Fibroblast of peridontal ligament (primary cell): ENCODE results near the gene GNL3.
"Not testable (repeated sequence)": the region's sequence is repeated elsewhere in the genome, so short reads cannot be mapped to it uniquely, and the experiment has no call there.

Experiments used
- DNase-seq: peaks from one replicate; pipeline ENCODE4 v3.0.0-alpha.2; 2010; ENCODE audit errors: extremely low read depth

GNL3 gene

GRCh38 chr3:52685709-52686691, at the start of gene GNL3, which contains the start of gene PBRM1:
Gene GNL3 (plus strand): TSS chr3:52686032. CDS start chr3:52686093, 61 bp downstream.
Gene PBRM1 (minus strand): TSS chr3:52685913.
- peak; percentile 94 for DNase-seq

- no peak for DNase-seq
Observed at GRCh38 chr3:52636673-52637072, 49.2 kb upstream of the GNL3 start.

GRCh38 chr3:52645549-52645948, 40.3 kb upstream of the GNL3 start:
- DNase-seq, result no peak

GRCh38 chr3:52649461-52650210, 36.2 kb upstream of the GNL3 start:
- peak; percentile 63 for DNase-seq

GRCh38 chr3:52650439-52650838, 35.4 kb upstream of the GNL3 start:
- no peak for DNase-seq

- DNase-seq, result no peak
Observed at GRCh38 chr3:52651592-52651991, 34.2 kb upstream of the GNL3 start.

- DNase-seq, result no peak
Observed at GRCh38 chr3:52655895-52656294, 29.9 kb upstream of the GNL3 start.

GRCh38 chr3:52660046-52660445, 25.8 kb upstream of the GNL3 start:
- DNase-seq, result no peak

GRCh38 chr3:52663098-52663497, 22.7 kb upstream of the GNL3 start:
- no peak for DNase-seq

- DNase-seq, result peak; percentile 100
Observed at GRCh38 chr3:52670621-52671521, 15.0 kb upstream of the GNL3 start.

- no peak for DNase-seq
Observed at GRCh38 chr3:52671676-52672075, 14.2 kb upstream of the GNL3 start.

- not testable (repeated sequence) for DNase-seq
Observed at GRCh38 chr3:52676201-52676600, 9.6 kb upstream of the GNL3 start.

GRCh38 chr3:52678265-52679198, 7.3 kb upstream of the GNL3 start:
- DNase-seq, result no peak

GRCh38 chr3:52679199-52679538, 6.7 kb upstream of the GNL3 start:
- peak; percentile 64 for DNase-seq

- DNase-seq, result no peak
Observed at GRCh38 chr3:52679811-52680210, 6.0 kb upstream of the GNL3 start.

- DNase-seq, result no peak
Observed at GRCh38 chr3:52681596-52681995, 4.2 kb upstream of the GNL3 start.

- DNase-seq, result peak; percentile 91
Observed at GRCh38 chr3:52682016-52682415, 3.8 kb upstream of the GNL3 start.

- DNase-seq, result no peak
Observed at GRCh38 chr3:52683611-52684010, 2.2 kb upstream of the GNL3 start.

GRCh38 chr3:52684184-52684583, 1.6 kb upstream of the GNL3 start:
- DNase-seq, result no peak

- peak; percentile 42 for DNase-seq
Observed at GRCh38 chr3:52685285-52685708, 535 bp upstream of the GNL3 start.

- DNase-seq, result no peak
Observed at GRCh38 chr3:52688266-52688665, 2.4 kb downstream of the GNL3 start.
